Measurements from ENCODE around the gene RPTOR.

The RPTOR gene

GRCh38 chr17:80982426-80982974, 437.9 kb downstream of the RPTOR start:
- in situ Hi-C loops (cut with MboI; ENCODE audit: low sequenced_read_pairs, unreplicated experiment), result no loop called here
- no peak for TF ChIP-seq CTCF (IDR thresholded peaks at IDR 0.05; ENCODE audit: borderline replicate concordance, control extremely low read depth, extremely low read depth, insufficient read depth, missing control alignments)
- DNase-seq (ENCODE audit: low spot score), result no peak

GRCh38 chr17:80983545-80983944, 438.9 kb downstream of the RPTOR start:
- DNase-seq (ENCODE audit: low spot score), result no peak
- TF ChIP-seq CTCF (IDR thresholded peaks at IDR 0.05; ENCODE audit: borderline replicate concordance, control extremely low read depth, extremely low read depth, insufficient read depth, missing control alignments), result no peak
- in situ Hi-C loops (cut with MboI; ENCODE audit: low sequenced_read_pairs, unreplicated experiment), result no loop called here

GRCh38 chr17:80984749-80985148, 440.1 kb downstream of the RPTOR start:
- no peak for DNase-seq (ENCODE audit: low spot score)
- in situ Hi-C loops (cut with MboI; ENCODE audit: low sequenced_read_pairs, unreplicated experiment), result no loop called here

GRCh38 chr17:80986046-80986445, 441.4 kb downstream of the RPTOR start:
- in situ Hi-C loops (cut with MboI; ENCODE audit: low sequenced_read_pairs, unreplicated experiment), result no loop called here
- DNase-seq (ENCODE audit: low spot score), result no peak
- no peak for TF ChIP-seq CTCF (IDR thresholded peaks at IDR 0.05; ENCODE audit: borderline replicate concordance, control extremely low read depth, extremely low read depth, insufficient read depth, missing control alignments)

More at GRCh38 chr17:80984749-80985148, 440.1 kb downstream of the RPTOR start:
- no peak for TF ChIP-seq CTCF (IDR thresholded peaks at IDR 0.05; ENCODE audit: borderline replicate concordance, control extremely low read depth, extremely low read depth, insufficient read depth, missing control alignments)

- DNase-seq (ENCODE audit: low spot score), result no peak
- no peak for TF ChIP-seq CTCF (IDR thresholded peaks at IDR 0.05; ENCODE audit: borderline replicate concordance, control extremely low read depth, extremely low read depth, insufficient read depth, missing control alignments)
- in situ Hi-C loops (cut with MboI; ENCODE audit: low sequenced_read_pairs, unreplicated experiment), result no loop called here
These were observed 442.3 kb downstream of the RPTOR start for GRCh38 chr17:80986816-80987475.

- DNase-seq (ENCODE audit: low spot score), result no peak
- in situ Hi-C loops (cut with MboI; ENCODE audit: low sequenced_read_pairs, unreplicated experiment), result no loop called here
- TF ChIP-seq CTCF (IDR thresholded peaks at IDR 0.05; ENCODE audit: borderline replicate concordance, control extremely low read depth, extremely low read depth, insufficient read depth, missing control alignments), result no peak
These were observed 443.4 kb downstream of the RPTOR start for GRCh38 chr17:80987941-80988461.

Data from GM13976 (cell line).